Loucy (cell line): Measurements from ENCODE around the gene RERG.

Experiments used
- H2AFZ ChIP-seq: fragments of 200-600 bp; sonication (generic); 2 replicates; pipeline ENCODE4 v1.6.0; 2016; ENCODE audit warnings: antibody characterized with exemption, mild to moderate bottlenecking, low read length, moderate library complexity
- H3F3A ChIP-seq: fragments of 200-600 bp; 2 replicates; pipeline ENCODE4 v1.6.0; 2016; ENCODE audit warnings: antibody characterized with exemption, low read depth, mild to moderate bottlenecking
- H3K27me3 ChIP-seq: fragments of 200-600 bp; sonication (generic); 2 replicates; pipeline ENCODE4 v1.6.1; 2014; ENCODE audit warnings: low read length, mild to moderate bottlenecking; ENCODE audit not compliant: insufficient read depth, poor library complexity, severe bottlenecking
- H3K36me3 ChIP-seq: fragments of 200-600 bp; sonication (generic); 2 replicates; pipeline ENCODE4 v1.6.1; 2016; ENCODE audit warnings: low read length; ENCODE audit not compliant: insufficient read depth
- H3K4me1 ChIP-seq: fragments of 200-600 bp; sonication (generic); 2 replicates; pipeline ENCODE4 v1.5.1; 2014; ENCODE audit warnings: low read length, mild to moderate bottlenecking; ENCODE audit not compliant: insufficient read depth, poor library complexity, severe bottlenecking
- H3K4me2 ChIP-seq: fragments of 200-600 bp; sonication (generic); 2 replicates; pipeline ENCODE4 v1.6.0; 2014; ENCODE audit warnings: antibody characterized with exemption, low read length, low read depth, mild to moderate bottlenecking; ENCODE audit not compliant: poor library complexity, severe bottlenecking
- H3K4me3 ChIP-seq: fragments of 200-600 bp; sonication (generic); 2 replicates; pipeline ENCODE4 v1.5.1; 2014; ENCODE audit warnings: low read length, mild to moderate bottlenecking, mixed read lengths; ENCODE audit not compliant: poor library complexity, severe bottlenecking
- H3K79me2 ChIP-seq: fragments of 200-600 bp; sonication (generic); 2 replicates; pipeline ENCODE4 v1.6.1; 2014; ENCODE audit warnings: low read length; ENCODE audit not compliant: insufficient read depth
- H3K9ac ChIP-seq: fragments of 200-600 bp; sonication (generic); 2 replicates; pipeline ENCODE4 v1.6.0; 2014; ENCODE audit warnings: mild to moderate bottlenecking, low read depth, low read length, moderate library complexity; ENCODE audit not compliant: poor library complexity, severe bottlenecking
- H3K9me2 ChIP-seq: fragments of 200-600 bp; sonication (generic); replicated peaks from 2 replicates; pipeline ENCODE4 v1.6.1; 2016; ENCODE audit warnings: low read depth, low read length, mixed read lengths
- H3K9me3 ChIP-seq: fragments of 200-600 bp; sonication (generic); 2 replicates; pipeline ENCODE4 v1.6.1; 2014; ENCODE audit warnings: mild to moderate bottlenecking, antibody characterized with exemption, low read length, low read depth; ENCODE audit not compliant: insufficient read depth
- H4K20me1 ChIP-seq: fragments of 200-600 bp; sonication (generic); 2 replicates; pipeline ENCODE4 v1.6.0; 2014; ENCODE audit warnings: antibody characterized with exemption, low read length, mild to moderate bottlenecking; ENCODE audit not compliant: insufficient read depth, poor library complexity, severe bottlenecking
- CTCF ChIP-seq: fragments of 200-600 bp; sonication (generic); conservative IDR thresholded peaks from 2 replicates; pipeline ENCODE4 v1.5.1; 2014; ENCODE audit warnings: mild to moderate bottlenecking, antibody characterized with exemption, low read length
- EZH2phosphoT487 ChIP-seq: fragments of 200-600 bp; IDR thresholded peaks from 2 replicates; pipeline ENCODE4 v1.6.1; 2018; ENCODE audit warnings: antibody characterized with exemption, mild to moderate bottlenecking, moderate library complexity, borderline replicate concordance

Gene RERG

GRCh38 chr12:15194456-15195368 lies 26.5 kb downstream of the RERG start:
- no peak for TF ChIP-seq CTCF
- no peak for TF ChIP-seq EZH2phosphoT487
- no peaks in the 10 kb centered on the region for H4K20me1 ChIP-seq
- H3K4me2 ChIP-seq = no peak overlapping the region

DNA sequence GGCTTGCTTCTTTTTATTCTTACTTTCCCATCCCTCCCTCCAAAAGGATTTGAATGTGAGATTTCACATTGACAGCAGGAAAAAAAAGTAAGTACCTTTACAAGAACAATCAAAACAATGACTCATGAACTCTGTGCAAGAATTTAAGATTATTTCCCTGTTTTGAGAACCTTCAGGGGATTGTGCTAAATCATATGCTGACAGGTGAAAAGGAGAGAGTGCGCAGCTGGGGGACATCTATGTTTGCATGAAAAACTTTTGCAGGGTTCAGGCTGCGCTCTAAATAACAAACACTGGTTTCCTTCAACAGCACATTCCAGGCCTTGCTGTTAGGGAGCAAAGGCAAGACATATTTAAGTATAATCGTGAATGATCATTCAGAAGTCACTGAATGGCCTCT lies 27.3 kb downstream of the RERG start:
- Histone ChIP-seq H3K4me3 (no peak overlapping the region), H3K9me3 (no peaks in the 10 kb centered on the region), H4K20me1 (no peaks in the 10 kb centered on the region), H2AFZ (no peak overlapping the region), H3K4me2 (no peak overlapping the region), H3K9ac (no peak overlapping the region), H3K9me2 (no peaks in the 10 kb centered on the region), H3K79me2 (no peaks in the 10 kb centered on the region), H3F3A (no peaks in the 10 kb centered on the region), H3K4me1 (no peaks in the 10 kb centered on the region), H3K27me3 (no peaks in the 10 kb centered on the region), H3K36me3 (no peaks in the 10 kb centered on the region)
- no peak for TF ChIP-seq EZH2phosphoT487
- no peak for TF ChIP-seq CTCF

More at GRCh38 chr12:15194456-15195368, 26.5 kb downstream of the RERG start:
- Histone ChIP-seq H3K4me3 (no peak overlapping the region), H3F3A (no peaks in the 10 kb centered on the region), H2AFZ (no peak overlapping the region), H3K9ac (no peak overlapping the region), H3K36me3 (no peaks in the 10 kb centered on the region), H3K9me2 (no peaks in the 10 kb centered on the region), H3K79me2 (no peaks in the 10 kb centered on the region), H3K4me1 (no peaks in the 10 kb centered on the region), H3K9me3 (no peaks in the 10 kb centered on the region), H3K27me3 (no peaks in the 10 kb centered on the region)

DNA sequence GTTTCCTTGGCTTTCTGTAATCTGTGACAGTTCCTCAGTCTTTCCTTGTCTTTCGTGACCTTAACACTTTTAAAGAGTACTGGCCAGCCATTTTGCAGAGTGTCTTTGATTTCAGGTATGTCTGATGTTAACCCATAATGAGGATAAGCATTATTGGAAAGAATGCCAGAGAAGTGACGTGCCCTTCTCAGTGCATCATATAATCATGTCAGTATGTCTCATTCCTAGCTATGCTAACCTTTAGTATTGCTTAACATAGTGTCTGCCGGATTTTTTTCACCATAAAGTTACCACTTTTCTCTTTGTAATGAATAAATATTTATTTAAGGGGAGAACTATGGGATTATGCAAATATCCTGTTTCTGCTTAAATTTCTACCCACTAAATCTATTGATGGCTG lies 28.5 kb downstream of the RERG start:
- Histone ChIP-seq H3K9me2 (no peaks in the 10 kb centered on the region), H3K9ac (no peak overlapping the region), H3K27me3 (no peaks in the 10 kb centered on the region), H3K36me3 (no peaks in the 10 kb centered on the region), H3K79me2 (no peaks in the 10 kb centered on the region), H3K4me3 (no peak overlapping the region), H4K20me1 (no peaks in the 10 kb centered on the region), H2AFZ (no peak overlapping the region), H3K4me1 (no peaks in the 10 kb centered on the region), H3K9me3 (no peaks in the 10 kb centered on the region), H3F3A (no peaks in the 10 kb centered on the region), H3K4me2 (no peak overlapping the region)
- no peak for TF ChIP-seq CTCF
- TF ChIP-seq EZH2phosphoT487 = no peak
